Naive thymus-derived CD8-positive, alpha-beta T cell (primary cell): Measurements from ENCODE around the gene ANO6. TPM values are rescaled to one million over a fixed set of nuclear protein-coding genes. Genes with fewer than 3 reads are reported as not detected.
"Not testable (repeated sequence)": the region's sequence is repeated elsewhere in the genome, so short reads cannot be mapped to it uniquely, and the experiment has no call there.

Experiments
- ATAC-seq, 2 donors: fragments of 150-1000 bp; cut with Tn5 transposase in 1 of 2; sonication (Bioruptor Pico), chemical (Tn5 transposase) in 1 of 2; 1 replicate in 1 of 2; 2 replicates in 1 of 2; pipeline ENCODE4 v1.10.0; 2021; ENCODE audit warnings: mild to moderate bottlenecking in 2 of 2, moderate library complexity in 2 of 2
- POLR2A ChIA-PET: fragments of 350-600 bp; sonication (Branson Sonifier 250); formaldehyde crosslinking; loops from one replicate; lab custom pipeline; 2021; ENCODE audit warnings: antibody characterized with exemption; lab: Charles Lee
- DNase-seq, 10 donors: peaks; one replicate each; pipeline versions ENCODE4 v3.0.0 to v3.0.0-alpha.2; 2020 to 2022
- H3K27ac Mint-ChIP-seq, 10 donors: one replicate each; pipeline ENCODE4 v1.8.0; 2020 to 2022; ENCODE audit warnings: mild to moderate bottlenecking in 10 of 10, mixed read lengths in 10 of 10, moderate library complexity in 4 of 10, inconsistent platforms in 1 of 10
- H3K27me3 Mint-ChIP-seq, 5 donors: one replicate each; pipeline ENCODE4 v1.8.0; 2021 to 2022; ENCODE audit warnings: mixed read lengths in 5 of 5
- H3K36me3 Mint-ChIP-seq, 3 donors: one replicate each; pipeline ENCODE4 v1.8.0; 2020 to 2022; ENCODE audit warnings: mixed read lengths in 3 of 3, mild to moderate bottlenecking in 2 of 3, inconsistent platforms in 1 of 3
- H3K4me1 Mint-ChIP-seq, 4 donors: one replicate each; pipeline ENCODE4 v1.8.0; 2021 to 2022; ENCODE audit warnings: mixed read lengths in 4 of 4
- H3K4me3 Mint-ChIP-seq, 10 donors: one replicate each; pipeline ENCODE4 v1.8.0; 2020 to 2022; ENCODE audit warnings: mild to moderate bottlenecking in 10 of 10, mixed read lengths in 10 of 10, moderate library complexity in 6 of 10, inconsistent platforms in 1 of 10
- H3K9me3 Mint-ChIP-seq, 9 donors: one replicate each; pipeline ENCODE4 v1.8.0; 2020 to 2022; ENCODE audit warnings: mixed read lengths in 9 of 9, mild to moderate bottlenecking in 3 of 9, inconsistent platforms in 1 of 9, moderate library complexity in 1 of 9
- polyA plus RNA-seq, 3 donors: library from polyadenylated mRNA; unstranded; fragments of 300-500 nt; fragmentation: Illumina TruSeq; gene quantifications; one replicate each; pipeline ENCODE4 v1.2.3, GENCODE V29; 2021
- total RNA-seq, 8 experiments: library from RNA in 2 of 8; stranded (reverse) in 2 of 8; gene quantifications; one replicate each; pipeline ENCODE4 v1.2.3 and lab custom pipeline; 2021 to 2026

ANO6 gene
- total and polyA plus RNA-seq, 5 experiments from 2014 or later, result 13.4 to 18.6 (median 17.5) TPM

DNA sequence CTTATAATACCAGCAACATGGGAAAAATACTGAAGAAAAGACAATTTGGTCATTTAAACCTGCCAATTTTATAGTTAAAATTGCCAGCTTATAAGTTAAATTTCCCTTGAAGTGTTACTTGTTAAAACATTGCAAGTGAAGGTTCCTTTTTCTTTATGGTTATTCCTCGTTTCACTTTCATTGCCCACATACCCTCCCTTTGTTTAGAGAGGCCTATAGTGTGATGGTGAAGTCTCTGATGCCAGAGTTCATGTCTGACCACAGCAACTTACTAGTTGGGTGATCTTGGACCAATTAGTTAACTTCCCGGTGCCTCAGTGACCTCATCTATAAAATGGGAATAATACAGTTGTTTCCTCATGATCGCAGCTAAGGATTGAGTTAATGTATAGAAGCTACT, 173.5 kb downstream of the ANO6 start:
- H3K27me3 Mint-ChIP-seq, result no peaks in the 10 kb centered on the region
- DNase-seq (no peak), ATAC-seq (no peak)
- H3K9me3 Mint-ChIP-seq, result peaks cover 0 to 19% (median 1%) of the 10 kb centered on the region in 9 donors
- no peak overlapping the region for H3K4me3 Mint-ChIP-seq
- POLR2A ChIA-PET, result no interaction called here
- H3K27ac Mint-ChIP-seq, result no peak overlapping the region
- no peaks in the 10 kb centered on the region for H3K4me1 Mint-ChIP-seq
- H3K36me3 Mint-ChIP-seq, result peaks cover 24 to 45% (median 42%) of the 10 kb centered on the region in 3 donors

- POLR2A ChIA-PET, H3K27me3 Mint-ChIP-seq, DNase-seq, H3K27ac Mint-ChIP-seq, ATAC-seq, H3K4me1 Mint-ChIP-seq, H3K4me3 Mint-ChIP-seq: not testable (repeated sequence)
- Mint-ChIP-seq H3K9me3 (peaks cover 0 to 27% (median 8%) of the 10 kb centered on the region in 9 donors), H3K36me3 (peaks cover 11 to 44% (median 25%) of the 10 kb centered on the region in 3 donors)
Measured at GRCh38 chr12:45397499-45397898, 181.6 kb downstream of the ANO6 start.

DNA sequence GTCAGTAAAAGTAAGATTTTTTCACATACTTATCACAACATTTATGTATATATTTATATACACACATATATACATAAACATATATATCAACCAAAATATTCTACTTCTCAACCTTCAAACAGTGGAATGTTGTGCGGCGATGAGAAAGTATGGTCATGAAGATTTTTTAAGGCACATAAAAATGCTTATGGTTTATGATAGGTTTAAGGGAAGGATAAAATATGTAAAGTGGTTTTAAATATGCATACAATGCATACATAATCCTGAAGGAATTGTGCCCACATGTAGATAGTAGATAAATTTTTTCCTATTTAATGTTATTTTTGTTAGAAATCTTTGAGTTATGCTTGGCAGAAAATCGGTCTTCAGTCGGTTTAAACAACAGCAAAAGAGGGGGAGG, 182.7 kb downstream of the ANO6 start:
- peaks cover 5 to 43% (median 29%) of the 10 kb centered on the region in 3 donors for H3K36me3 Mint-ChIP-seq
- H3K27ac Mint-ChIP-seq, result no peak overlapping the region

DNA sequence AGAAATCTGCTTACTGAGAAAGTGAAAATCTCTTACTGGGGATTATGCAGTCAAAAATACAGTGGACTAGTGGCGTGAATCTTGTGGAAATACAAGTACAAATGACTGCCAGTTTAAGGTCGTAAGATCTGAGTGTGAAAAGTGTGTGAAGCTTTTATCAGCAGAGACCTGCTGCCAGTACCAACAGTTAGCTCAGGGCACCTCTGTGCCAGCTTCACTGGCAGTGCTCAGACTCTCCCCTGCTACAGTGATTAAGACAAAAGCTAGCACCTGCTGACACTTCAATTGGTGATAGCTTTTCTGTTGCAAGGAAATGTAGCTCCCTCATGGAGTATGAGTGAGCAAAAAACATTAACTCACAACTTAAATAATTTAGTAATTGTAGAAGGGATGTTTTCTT, 185.1 kb downstream of the ANO6 start:
- Mint-ChIP-seq H3K36me3 (peaks cover 5 to 51% (median 41%) of the 10 kb centered on the region in 3 donors), H3K4me1 (no peaks in the 10 kb centered on the region), H3K27me3 (no peaks in the 10 kb centered on the region), H3K4me3 (no peak overlapping the region), H3K27ac (peak overlapping the region in 1 of 10 donors; percentile 12), H3K9me3 (peaks cover 0 to 7% (median 0%) of the 10 kb centered on the region in 9 donors)
- no peak for DNase-seq
- POLR2A ChIA-PET, result no interaction called here
- ATAC-seq, result no peak

More for the DNA sequence above, 182.7 kb downstream of the ANO6 start:
- no peak overlapping the region for H3K4me3 Mint-ChIP-seq
- no peaks in the 10 kb centered on the region for H3K27me3 Mint-ChIP-seq
- no peak for DNase-seq
- peaks cover 0 to 2% (median 0%) of the 10 kb centered on the region in 4 donors for H3K4me1 Mint-ChIP-seq
- POLR2A ChIA-PET, result no interaction called here
- no peak for ATAC-seq
- peaks cover 0 to 17% (median 6%) of the 10 kb centered on the region in 9 donors for H3K9me3 Mint-ChIP-seq

DNA sequence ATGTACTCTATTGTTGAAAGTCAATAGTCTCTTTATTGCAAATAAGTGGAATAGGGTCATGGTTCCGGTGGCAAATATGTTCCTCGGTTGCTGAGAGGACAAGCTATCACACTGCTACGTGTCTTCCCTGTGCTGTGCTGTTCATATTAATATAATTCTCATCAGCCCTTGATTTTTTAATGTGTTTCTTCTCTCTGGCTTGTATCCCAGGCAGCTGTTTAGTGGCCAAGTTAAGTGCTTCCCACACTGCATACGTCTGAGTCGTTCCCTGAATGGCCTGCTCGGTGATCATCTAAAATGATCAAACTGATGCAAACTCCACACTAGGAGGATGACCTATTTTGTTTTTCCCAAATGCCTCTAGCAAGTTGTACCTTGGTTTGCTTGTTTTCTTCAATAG, 186.4 kb downstream of the ANO6 start:
- H3K27ac Mint-ChIP-seq, result no peak overlapping the region
- no peaks in the 10 kb centered on the region for H3K4me1 Mint-ChIP-seq
- DNase-seq, result no peak
- H3K4me3 Mint-ChIP-seq, result no peak overlapping the region
- peaks cover 5 to 56% (median 36%) of the 10 kb centered on the region in 3 donors for H3K36me3 Mint-ChIP-seq
- no peaks in the 10 kb centered on the region for H3K27me3 Mint-ChIP-seq
- ATAC-seq, result no peak
- POLR2A ChIA-PET, result no interaction called here
- H3K9me3 Mint-ChIP-seq, result peaks cover 0 to under 1% (median 0%) of the 10 kb centered on the region in 9 donors

DNA sequence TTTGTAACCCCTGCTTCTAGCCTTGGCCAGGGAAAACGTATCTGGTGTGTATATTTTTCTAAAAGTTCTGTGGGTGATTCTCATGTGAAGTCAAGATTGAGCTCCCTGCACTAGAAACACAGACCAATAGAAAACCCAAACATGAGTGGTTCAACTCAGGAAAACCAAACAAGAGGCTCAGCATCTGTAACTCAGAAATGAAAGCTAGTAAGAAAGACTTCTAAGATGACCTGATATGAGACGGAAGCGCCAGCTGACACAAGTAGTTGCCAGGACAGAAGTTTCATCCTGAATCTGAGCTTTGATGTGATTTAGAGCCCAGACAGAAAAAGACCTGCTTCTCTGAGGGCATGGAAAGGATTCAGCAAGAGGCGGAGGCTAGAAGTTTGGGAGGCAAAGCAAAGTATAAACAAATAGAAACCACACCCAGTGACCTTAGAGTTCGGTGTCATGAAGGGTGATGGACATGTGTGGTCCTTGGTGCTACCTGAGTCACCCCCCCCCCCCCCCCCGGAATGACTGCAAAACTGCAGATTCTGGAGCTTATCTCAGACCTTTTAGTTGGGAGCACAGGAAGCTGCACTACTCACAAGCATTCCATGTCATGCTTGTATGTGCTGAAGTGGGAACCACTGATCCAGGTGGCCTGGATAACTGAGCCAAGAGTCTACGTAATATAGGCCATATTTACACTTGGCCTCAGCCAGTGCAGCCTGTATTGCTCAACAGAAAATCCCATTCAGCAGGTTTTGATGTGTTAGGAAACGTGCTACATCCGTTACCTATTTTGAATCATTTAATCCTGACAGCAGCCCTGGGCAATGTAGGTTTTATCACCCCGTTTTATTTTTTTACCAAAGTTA, 191.3 kb downstream of the ANO6 start:
- H3K4me3 Mint-ChIP-seq, result no peak overlapping the region
- H3K27me3 Mint-ChIP-seq, result no peaks in the 10 kb centered on the region
- H3K9me3 Mint-ChIP-seq, result no peaks in the 10 kb centered on the region
- H3K27ac Mint-ChIP-seq, result peak overlapping the region in 1 of 10 donors; percentile 27
- POLR2A ChIA-PET, result no interaction called here
- peaks cover 3 to 83% (median 45%) of the 10 kb centered on the region in 3 donors for H3K36me3 Mint-ChIP-seq
- ATAC-seq, result no peak
- no peak for DNase-seq
- no peaks in the 10 kb centered on the region for H3K4me1 Mint-ChIP-seq

- Mint-ChIP-seq H3K4me1 (no peaks in the 10 kb centered on the region), H3K27me3 (no peaks in the 10 kb centered on the region), H3K9me3 (no peaks in the 10 kb centered on the region), H3K4me3 (no peak overlapping the region), H3K27ac (no peak overlapping the region), H3K36me3 (peaks cover 0 to 74% (median 36%) of the 10 kb centered on the region in 3 donors)
- ATAC-seq (no peak), DNase-seq (no peak)
- POLR2A ChIA-PET, result no interaction called here
Measured at GRCh38 chr12:45407981-45408728, 192.3 kb downstream of the ANO6 start.

DNA sequence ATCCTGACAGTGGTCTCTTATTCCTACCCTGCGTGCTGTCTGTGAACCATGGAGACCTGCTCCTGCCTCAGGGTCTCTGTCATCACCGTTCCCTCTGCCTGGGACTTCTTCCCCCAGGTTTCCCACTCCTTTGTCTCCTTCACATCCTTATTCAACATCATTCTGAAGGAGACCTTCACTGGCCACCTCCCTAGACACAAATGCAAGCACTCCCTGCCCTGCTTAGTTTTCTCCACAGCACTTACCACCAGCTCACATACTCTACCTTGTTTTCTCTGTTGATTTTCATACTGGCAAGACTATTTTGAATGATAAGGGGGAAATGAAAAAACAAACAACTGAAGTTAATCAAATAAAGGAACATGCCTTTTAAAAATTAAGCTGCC, 192.8 kb downstream of the ANO6 start:
- no peak for DNase-seq
- POLR2A ChIA-PET, result no interaction called here
- Mint-ChIP-seq H3K27me3 (no peaks in the 10 kb centered on the region), H3K36me3 (peaks cover 0 to 68% (median 34%) of the 10 kb centered on the region in 3 donors), H3K4me3 (no peak overlapping the region), H3K4me1 (no peaks in the 10 kb centered on the region), H3K27ac (no peak overlapping the region), H3K9me3 (no peaks in the 10 kb centered on the region)
- no peak for ATAC-seq

- POLR2A ChIA-PET, result no interaction called here
- no peaks in the 10 kb centered on the region for H3K9me3 Mint-ChIP-seq
Measured at GRCh38 chr12:45409966-45410365, 194.1 kb downstream of the ANO6 start.

DNA sequence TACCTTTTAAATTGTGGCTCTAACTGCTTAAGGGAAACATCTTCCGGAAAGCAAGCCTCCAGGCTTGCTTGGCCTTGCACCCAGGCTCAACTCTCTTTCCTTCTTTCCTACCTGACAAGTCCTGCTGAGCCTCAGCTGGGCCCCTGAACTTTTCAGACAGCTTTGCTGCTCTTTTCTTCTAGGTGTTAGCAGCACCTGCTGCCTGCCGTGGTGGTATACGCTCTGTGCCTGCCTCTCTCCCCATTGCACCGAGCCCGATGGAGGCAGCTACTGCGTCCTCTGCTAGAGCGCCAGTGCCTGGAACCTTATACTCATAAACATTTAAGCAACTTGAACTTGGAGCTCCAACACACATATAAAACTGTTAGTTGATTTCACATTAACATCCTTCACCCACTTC, 195.7 kb downstream of the ANO6 start:
- H3K9me3 Mint-ChIP-seq, result no peaks in the 10 kb centered on the region
- peak overlapping the region in 2 of 10 donors; percentile 27 to 28 for H3K27ac Mint-ChIP-seq
- no peaks in the 10 kb centered on the region for H3K4me1 Mint-ChIP-seq
- H3K36me3 Mint-ChIP-seq, result peaks cover 0 to 66% (median 34%) of the 10 kb centered on the region in 3 donors
- POLR2A ChIA-PET, result no interaction called here
- H3K4me3 Mint-ChIP-seq, result no peak overlapping the region
- H3K27me3 Mint-ChIP-seq, result no peaks in the 10 kb centered on the region
- ATAC-seq (no peak), DNase-seq (no peak)

More at GRCh38 chr12:45409966-45410365, 194.1 kb downstream of the ANO6 start:
- Mint-ChIP-seq H3K36me3 (peaks cover 0 to 64% (median 33%) of the 10 kb centered on the region in 3 donors), H3K4me3 (no peak overlapping the region), H3K27ac (no peak overlapping the region), H3K4me1 (no peaks in the 10 kb centered on the region), H3K27me3 (no peaks in the 10 kb centered on the region)
- ATAC-seq (no peak), DNase-seq (no peak)

DNA sequence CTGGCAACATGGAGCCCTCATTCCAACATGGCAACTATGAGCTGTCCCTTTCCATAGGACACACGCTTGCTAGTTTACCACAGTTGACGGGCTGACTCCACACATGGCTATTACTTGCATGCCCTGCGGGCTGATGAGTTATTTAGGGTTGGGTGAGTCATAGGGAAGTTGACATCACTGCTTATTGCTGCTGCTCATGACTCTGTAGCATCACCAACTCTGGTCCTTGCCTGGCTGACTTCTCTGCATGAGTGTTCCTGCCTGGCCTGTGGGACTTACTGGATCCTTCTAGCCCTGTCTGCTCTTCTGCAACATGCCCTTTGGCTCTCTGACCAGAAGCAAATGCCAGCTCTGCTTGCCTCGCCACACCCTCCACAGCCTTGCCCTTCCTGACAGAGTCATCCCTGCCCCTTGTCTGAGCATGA, 199.5 kb downstream of the ANO6 start:
- DNase-seq, result no peak
- H3K27me3 Mint-ChIP-seq, result no peaks in the 10 kb centered on the region
- no peak overlapping the region for H3K4me3 Mint-ChIP-seq
- no peaks in the 10 kb centered on the region for H3K9me3 Mint-ChIP-seq
- H3K4me1 Mint-ChIP-seq, result no peaks in the 10 kb centered on the region
- POLR2A ChIA-PET, result no interaction called here
- peaks cover 0 to 53% (median 27%) of the 10 kb centered on the region in 3 donors for H3K36me3 Mint-ChIP-seq
- no peak overlapping the region for H3K27ac Mint-ChIP-seq
- no peak for ATAC-seq

DNA sequence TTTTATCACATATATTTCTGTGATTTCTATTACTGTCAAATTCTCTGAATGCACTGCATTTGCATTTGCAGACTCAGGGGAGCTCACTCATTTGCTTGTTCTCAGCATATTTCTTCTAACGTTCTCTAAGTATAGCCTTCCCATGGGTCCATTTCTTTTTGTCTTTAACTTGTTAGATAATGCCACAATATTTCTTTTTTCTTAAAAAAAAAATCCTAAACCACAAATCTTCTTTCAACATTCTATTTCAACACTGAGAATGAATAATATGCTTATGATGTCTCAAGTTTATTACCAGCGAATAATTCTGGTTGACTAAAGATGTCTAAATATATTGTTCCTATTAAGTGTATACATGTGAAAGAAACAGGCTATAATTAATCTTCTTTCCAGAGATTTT, 200.2 kb downstream of the ANO6 start:
- H3K4me1 Mint-ChIP-seq, result no peaks in the 10 kb centered on the region
- no peaks in the 10 kb centered on the region for H3K27me3 Mint-ChIP-seq
- H3K9me3 Mint-ChIP-seq, result no peaks in the 10 kb centered on the region
- no peak for DNase-seq
- H3K27ac Mint-ChIP-seq, result no peak overlapping the region
- H3K4me3 Mint-ChIP-seq, result no peak overlapping the region
- H3K36me3 Mint-ChIP-seq, result peaks cover 0 to 56% (median 28%) of the 10 kb centered on the region in 3 donors
- POLR2A ChIA-PET, result no interaction called here
- ATAC-seq, result no peak

GRCh38 chr12:45418520-45418919, 202.6 kb downstream of the ANO6 start:
- H3K27me3 Mint-ChIP-seq, result no peaks in the 10 kb centered on the region
- no peak overlapping the region for H3K27ac Mint-ChIP-seq
- no peak for ATAC-seq
- DNase-seq, result no peak
- H3K4me1 Mint-ChIP-seq, result no peaks in the 10 kb centered on the region
- H3K36me3 Mint-ChIP-seq, result peaks cover 4 to 71% (median 41%) of the 10 kb centered on the region in 3 donors
- POLR2A ChIA-PET, result no interaction called here
- no peak overlapping the region for H3K4me3 Mint-ChIP-seq
- H3K9me3 Mint-ChIP-seq, result no peaks in the 10 kb centered on the region
